Aorta (tissue), 5 donors: ENCODE measurements around the gene UPK2. TPM values are rescaled to one million over a fixed set of nuclear protein-coding genes. Genes with fewer than 3 reads are reported as not detected.
"Not testable (repeated sequence)": the region's sequence is repeated elsewhere in the genome, so short reads cannot be mapped to it uniquely, and the experiment has no call there.

Source experiments
- ATAC-seq: fragments of 200-7000 bp; cut with Tn5 transposase; one replicate; pipeline ENCODE4 v1.9.1; 2022; ENCODE audit warnings: moderate library complexity; ENCODE audit not compliant: low FRiP score
- DNase-seq, 2 donors: peaks; one replicate each; pipeline ENCODE4 v3.0.0-alpha.2; 2020
- H3K27ac ChIP-seq, 2 donors: one replicate each; pipeline ENCODE4 v1.5.1; 2013; ENCODE audit warnings: low read length in 2 of 2, mild to moderate bottlenecking in 2 of 2, moderate library complexity in 2 of 2, control low read depth in 1 of 2, inconsistent platforms in 1 of 2, low read depth in 1 of 2
- H3K27me3 ChIP-seq, 2 donors: one replicate each; pipeline ENCODE4 v1.6.1; 2013; ENCODE audit warnings: control low read depth in 1 of 2, low read length in 1 of 2, mild to moderate bottlenecking in 1 of 2, moderate library complexity in 1 of 2; ENCODE audit not compliant: insufficient read depth in 2 of 2, control insufficient read depth in 1 of 2
- H3K36me3 ChIP-seq, 2 donors: one replicate each; pipeline ENCODE4 v1.6.1; 2013; ENCODE audit warnings: control low read depth in 1 of 2, low read length in 1 of 2, mild to moderate bottlenecking in 1 of 2; ENCODE audit not compliant: insufficient read depth in 2 of 2, control insufficient read depth in 1 of 2
- H3K4me1 ChIP-seq, 2 donors: one replicate each; pipeline ENCODE4 v1.6.1; 2013; ENCODE audit warnings: low read length in 2 of 2, control low read depth in 1 of 2, mild to moderate bottlenecking in 1 of 2, moderate library complexity in 1 of 2; ENCODE audit not compliant: insufficient read depth in 2 of 2, control insufficient read depth in 1 of 2
- H3K4me3 ChIP-seq, 2 donors: one replicate each; pipeline ENCODE4 v1.5.1; 2013; ENCODE audit warnings: low read length in 2 of 2, control low read depth in 1 of 2, mild to moderate bottlenecking in 1 of 2
- H3K9me3 ChIP-seq: one replicate; pipeline ENCODE4 v1.6.1; 2013; ENCODE audit warnings: mild to moderate bottlenecking, low read length; ENCODE audit not compliant: control insufficient read depth
- WGBS, 2 donors: extraction: QIAGEN DNeasy Blood & Tissue Kit; methylation state at CpG; one replicate each; pipeline ENCODE4 v1.1.7; 2013; 5-methylcytosine and 5-hydroxymethylcytosine counted together
- intact Hi-C, 2 donors: fragments of 100-400 bp; cut with DNase I; formaldehyde crosslinking; loops; one replicate each; pipeline versions ENCODE4 v1.14.2 to v1.15.0; 2022
- polyA plus RNA-seq, 2 donors: library from polyadenylated mRNA; stranded (reverse); fragments of 200-250 nt; gene quantifications; one replicate each; pipeline ENCODE4 v1.2.3, GENCODE V29; 2013
- total RNA-seq, 2 donors: library from RNA; stranded (reverse); fragmentation: NEBNext Ultra II Directional; extraction: Animal tissue kit (Norgen Biotek cat#: 25700); gene quantifications; one replicate each; pipeline ENCODE4 v1.2.1, GENCODE V29; 2021
- donor health status: healthy with polysubstance abuse.
- donor health status: Bipolar disorder and iron deficiency.
- donor health status: DM: no; HTN: no; CAD: no.
- donor health status: DM: no; HTN: no; CAD: no.
- donor health status: DM: yes; HTN: yes; CAD: no.

UPK2 gene
- total and polyA plus RNA-seq, 4 donors = not detected

DNA sequence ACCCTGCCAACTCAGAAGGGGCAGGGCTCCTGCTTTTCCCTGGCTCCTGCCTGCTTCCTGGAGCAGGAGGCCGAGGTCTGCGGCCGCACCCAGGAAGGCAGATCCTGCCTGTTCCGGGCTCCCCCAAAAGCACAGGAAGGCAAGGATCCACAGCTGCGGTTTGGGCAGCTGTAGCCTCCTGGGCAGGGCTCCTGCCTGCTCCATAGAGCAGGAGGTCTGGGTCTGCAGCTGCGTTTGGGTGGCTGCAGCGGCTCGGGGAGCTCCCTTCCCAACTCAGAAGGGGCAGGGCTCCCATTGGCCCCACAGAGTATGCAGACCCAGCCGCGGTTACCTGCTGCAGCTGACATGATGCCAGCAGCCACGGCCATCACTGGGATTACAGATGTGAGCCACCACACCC lies 5.5 kb downstream of the UPK2 start:
- Histone ChIP-seq H3K36me3 (no peaks in the 10 kb centered on the region), H3K4me1 (no peaks in the 10 kb centered on the region), H3K9me3 (no peaks in the 10 kb centered on the region), H3K27me3 (no peaks in the 10 kb centered on the region), H3K4me3 (no peak overlapping the region), H3K27ac (no peak overlapping the region)
- WGBS, 2 donors = 65 to 67% methylated on average over 11 of the region's 11 CpGs
- intact Hi-C loops = no loop called here
- DNase-seq = peak in 1 of 2 donors; percentile 56
- no peak for ATAC-seq

DNA sequence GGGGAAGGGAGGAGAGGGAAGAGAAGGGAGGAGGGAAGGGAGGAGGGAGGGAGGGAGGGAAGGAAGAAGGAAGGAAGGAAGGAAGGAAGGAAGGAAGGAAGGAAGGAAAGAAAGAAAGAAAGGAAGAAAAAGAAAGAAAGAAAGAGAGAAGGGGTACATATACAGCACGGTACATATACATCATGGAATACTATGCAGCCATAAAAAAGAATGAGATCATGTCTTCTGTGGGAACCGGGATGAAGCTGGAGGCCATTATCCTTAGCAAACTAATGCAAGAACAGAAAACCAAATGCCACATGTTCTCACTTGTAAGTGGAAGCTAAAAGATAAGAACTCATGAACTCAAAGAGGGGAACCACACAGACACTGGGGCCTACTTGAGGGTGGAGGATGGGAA lies 13.4 kb downstream of the UPK2 start:
- H3K4me3 ChIP-seq, H3K36me3 ChIP-seq, ATAC-seq, H3K27me3 ChIP-seq, H3K4me1 ChIP-seq, H3K27ac ChIP-seq, DNase-seq, H3K9me3 ChIP-seq, intact Hi-C loops: not testable (repeated sequence)
- 91 to 92% methylated on average over 2 of the region's 2 CpGs for WGBS, 2 donors

DNA sequence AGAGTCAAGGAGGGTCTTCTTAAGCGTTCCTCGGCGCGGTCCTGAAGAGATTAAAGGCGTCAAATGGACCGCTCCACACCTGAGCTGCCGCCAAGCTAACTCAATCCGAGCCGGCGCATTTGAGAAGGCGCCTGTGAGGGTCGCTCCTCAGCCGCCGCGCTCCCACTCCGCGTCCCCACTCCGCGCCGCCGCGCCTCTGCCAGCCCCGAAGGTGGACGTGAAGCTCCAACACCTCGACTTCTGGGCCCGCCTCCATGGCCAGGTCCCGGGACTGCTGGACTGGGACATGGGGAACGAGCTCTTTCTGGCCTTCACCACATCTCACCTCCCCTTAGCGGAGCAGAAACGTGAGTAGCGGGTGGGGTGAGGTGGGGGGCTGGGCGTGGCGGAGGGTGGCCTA lies 15.5 kb downstream of the UPK2 start, which contains the start of gene FOXR1:
Gene FOXR1 (plus strand): TSS at position 116 of the 400 bp plus-strand sequence. CDS start 171 bp downstream, at position 287.
- Histone ChIP-seq H3K36me3 (no peaks in the 10 kb centered on the region), H3K27me3 (no peaks in the 10 kb centered on the region), H3K9me3 (no peaks in the 10 kb centered on the region), H3K4me3 (no peak within 1 kb of the TSS), H3K27ac (no peak within 1 kb of the TSS), H3K4me1 (no peaks in the 10 kb centered on the region)
- DNase-seq (no peak), ATAC-seq (no peak)
- intact Hi-C loops = no loop called here
- WGBS, 2 donors = 37 to 38% methylated on average over 32 to 33 of the region's 33 CpGs

DNA sequence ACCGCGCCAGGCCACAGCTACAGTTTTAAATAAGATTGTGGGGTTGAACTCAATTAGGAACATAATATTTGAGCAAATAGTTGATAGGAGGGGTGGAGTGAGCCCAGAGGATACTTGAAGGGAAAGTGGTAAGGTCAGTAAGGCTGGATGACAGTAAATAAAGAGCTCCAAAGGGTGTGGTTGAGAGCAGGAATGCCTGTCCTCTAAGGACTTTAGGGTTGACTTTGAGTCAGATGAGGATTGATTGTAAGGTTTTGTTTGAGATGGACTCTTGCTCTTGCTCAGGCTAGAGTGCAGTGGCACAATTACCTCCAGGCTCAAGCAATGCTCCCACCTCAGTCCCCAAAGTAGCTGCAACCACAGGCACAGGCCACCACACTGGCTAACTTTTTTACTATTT lies 17.9 kb downstream of the UPK2 start:
- WGBS, 2 donors = 98% methylated on average over 2 of the region's 2 CpGs
- Histone ChIP-seq H3K4me1 (no peaks in the 10 kb centered on the region), H3K36me3 (no peaks in the 10 kb centered on the region), H3K27me3 (peaks cover 0 to 3% of the 10 kb centered on the region in 2 donors), H3K9me3 (no peaks in the 10 kb centered on the region), H3K4me3 (no peak overlapping the region), H3K27ac (no peak overlapping the region)
- DNase-seq (no peak), ATAC-seq (no peak)
- intact Hi-C loops = no loop called here

DNA sequence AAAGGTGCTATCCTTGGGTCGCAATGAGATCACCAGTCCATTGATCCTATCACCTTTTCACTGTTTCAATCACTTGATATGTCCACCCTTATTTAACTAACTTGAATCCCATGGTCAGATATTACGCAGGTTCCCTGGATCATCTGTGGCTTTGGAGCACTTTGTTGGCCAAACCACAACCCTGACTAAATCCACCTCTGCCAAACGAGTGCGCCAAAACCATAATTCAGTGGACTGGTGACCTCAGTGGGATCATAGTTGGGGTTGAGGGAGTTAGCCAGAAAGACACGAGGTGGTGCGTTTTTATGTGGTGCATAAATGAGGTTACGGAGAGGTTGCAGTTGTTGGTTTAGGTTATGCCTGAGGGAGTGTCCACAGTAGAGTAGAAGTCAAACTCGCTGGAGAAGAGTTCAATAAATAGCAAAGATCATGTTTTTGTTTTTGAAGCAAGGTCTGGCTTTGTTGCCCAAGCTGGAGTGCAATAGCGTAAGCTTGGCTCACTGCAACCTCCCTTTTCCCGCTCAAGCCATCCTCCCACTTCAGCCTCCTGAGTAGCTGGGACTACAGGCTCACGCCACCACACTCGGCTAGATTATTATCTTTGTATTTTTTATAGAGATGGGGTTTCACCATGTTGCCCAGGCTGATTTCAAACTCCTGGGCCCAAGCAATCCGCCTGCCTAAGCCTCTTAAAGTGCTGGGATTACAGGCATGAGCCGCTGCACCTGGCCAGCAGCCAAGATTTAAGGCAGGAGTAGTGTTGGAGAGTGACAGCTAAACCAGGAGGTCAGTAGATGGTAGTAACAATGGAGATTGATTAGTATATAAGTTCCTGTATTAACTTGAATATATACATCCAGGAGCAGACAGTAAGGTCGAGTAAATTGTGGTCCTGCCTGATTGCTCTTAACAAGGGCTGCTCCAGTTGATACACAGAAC lies 19.9 kb downstream of the UPK2 start:
- Histone ChIP-seq H3K4me3 (no peak overlapping the region), H3K27me3 (peaks cover 0 to 3% of the 10 kb centered on the region in 2 donors), H3K4me1 (no peaks in the 10 kb centered on the region), H3K9me3 (no peaks in the 10 kb centered on the region), H3K36me3 (no peaks in the 10 kb centered on the region), H3K27ac (no peak overlapping the region)
- WGBS, 2 donors = 81 to 83% methylated on average over 15 of the region's 15 CpGs
- DNase-seq (no peak), ATAC-seq (no peak)
- intact Hi-C loops = no loop called here

DNA sequence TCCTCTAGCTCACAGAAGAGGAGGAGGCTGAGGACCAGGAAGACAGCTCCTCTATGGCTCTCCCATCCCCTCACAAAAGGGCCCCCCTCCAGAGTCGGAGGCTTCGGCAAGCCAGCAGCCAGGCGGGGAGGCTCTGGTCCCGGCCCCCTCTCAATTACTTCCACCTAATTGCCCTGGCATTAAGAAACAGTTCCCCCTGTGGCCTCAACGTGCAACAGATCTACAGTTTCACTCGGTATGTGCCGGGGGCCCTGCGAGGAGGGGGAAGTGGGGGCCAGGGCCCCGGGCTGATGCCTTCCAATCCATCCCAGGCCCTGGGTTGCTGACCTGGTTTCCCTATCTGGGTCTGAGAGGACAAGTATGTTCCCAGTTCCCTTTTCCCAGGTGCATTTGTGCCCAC lies 23.3 kb downstream of the UPK2 start:
- WGBS, 2 donors = 61 to 70% methylated on average over 9 of the region's 9 CpGs
- Histone ChIP-seq H3K4me3 (no peak overlapping the region), H3K36me3 (no peaks in the 10 kb centered on the region), H3K27me3 (peaks cover 0 to 3% of the 10 kb centered on the region in 2 donors), H3K4me1 (no peaks in the 10 kb centered on the region), H3K9me3 (no peaks in the 10 kb centered on the region), H3K27ac (no peak overlapping the region)
- ATAC-seq = no peak
- intact Hi-C loops = no loop called here
- DNase-seq = no peak

DNA sequence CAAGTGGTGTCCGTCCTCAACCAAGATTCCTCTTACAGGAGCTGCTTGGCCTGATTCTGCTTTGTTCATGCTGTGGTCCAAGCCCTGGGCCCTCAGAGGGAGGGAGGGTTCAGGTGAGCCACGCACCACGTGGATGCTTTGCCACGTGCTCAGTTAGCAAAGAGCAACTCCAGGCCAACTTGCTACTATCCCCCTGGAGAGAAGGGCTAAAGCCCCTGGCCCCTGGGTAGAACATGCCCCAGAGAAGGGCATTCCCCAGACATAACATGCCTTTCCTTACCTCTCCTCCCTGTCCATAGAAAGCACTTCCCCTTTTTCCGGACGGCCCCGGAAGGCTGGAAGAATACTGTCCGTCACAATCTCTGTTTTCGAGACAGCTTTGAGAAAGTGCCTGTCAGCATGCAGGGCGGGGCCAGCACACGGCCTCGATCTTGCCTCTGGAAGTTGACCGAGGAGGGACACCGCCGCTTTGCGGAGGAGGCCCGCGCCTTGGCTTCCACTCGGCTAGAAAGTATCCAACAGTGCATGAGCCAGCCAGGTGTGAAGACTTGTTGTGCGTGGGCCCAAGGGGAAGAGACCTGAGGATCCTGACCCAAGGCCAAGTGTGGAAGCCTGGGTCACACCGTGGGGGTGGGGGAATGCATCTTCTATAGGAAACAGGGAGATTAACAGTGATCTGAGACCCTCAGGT lies 24.2 kb downstream of the UPK2 start:
- intact Hi-C loops = no loop called here
- H3K27me3 ChIP-seq = peaks cover 0 to 3% of the 10 kb centered on the region in 2 donors
- ATAC-seq (peak; percentile 46), DNase-seq (peak in 1 of 2 donors; percentile 76)
- WGBS, 2 donors = 32 to 39% methylated on average over 21 of the region's 21 CpGs
- H3K4me1 ChIP-seq = no peaks in the 10 kb centered on the region
- no peaks in the 10 kb centered on the region for H3K9me3 ChIP-seq
- H3K4me3 ChIP-seq = no peak overlapping the region
- H3K27ac ChIP-seq = no peak overlapping the region
- H3K36me3 ChIP-seq = no peaks in the 10 kb centered on the region

DNA sequence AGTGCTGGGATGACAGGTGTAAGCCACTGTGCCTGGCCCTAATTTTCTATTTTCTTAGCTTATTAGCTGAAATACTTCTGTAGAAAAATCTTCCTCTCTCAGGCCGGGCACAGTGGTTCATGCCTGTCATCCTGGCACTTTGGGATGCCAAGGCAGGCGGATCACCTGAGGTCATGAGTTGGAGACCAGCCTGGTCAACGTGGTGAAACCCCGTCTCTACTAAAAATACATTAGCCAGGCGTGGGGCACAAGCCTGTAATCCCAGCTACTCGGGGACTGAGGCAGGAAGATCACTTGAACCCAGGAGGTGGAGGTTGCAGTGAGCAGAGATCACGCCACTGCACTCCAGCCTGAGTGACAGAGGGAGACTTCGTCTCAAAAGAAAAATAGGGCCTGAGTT lies 28.2 kb downstream of the UPK2 start:
- H3K4me1 ChIP-seq, ATAC-seq, H3K36me3 ChIP-seq, intact Hi-C loops, H3K4me3 ChIP-seq, H3K27ac ChIP-seq, DNase-seq, H3K9me3 ChIP-seq, H3K27me3 ChIP-seq: not testable (repeated sequence)
- 38 to 54% methylated on average over 8 of the region's 8 CpGs for WGBS, 2 donors
